A549 (cell line): ENCODE data around the gene AP2A2. TPM values are rescaled to one million over a fixed set of nuclear protein-coding genes. Genes with fewer than 3 reads are reported as not detected.

Experiments used
- ATAC-seq, 2 experiments: fragments of 200-7000 bp in 1 of 2; fragments of >200 bp in 1 of 2; cut with Nextera tagmentation in 1 of 2; cut with Tn5 transposase in 1 of 2; 3 replicates each; pipeline versions ENCODE4 v1.8.0 to v1.9.1; 2018 to 2020; ENCODE audit warnings: mild to moderate bottlenecking in 1 of 2, moderate library complexity in 1 of 2
- CTCF ChIA-PET: fragments of 300-600 bp; sonication (Branson Sonifier 250); formaldehyde crosslinking; extraction: SDS; loops from one replicate; lab custom pipeline; 2021; ENCODE audit warnings: antibody characterized with exemption, inconsistent platforms; lab: Yijun Ruan, JAX
- POLR2A ChIA-PET: fragments of 350-600 bp; formaldehyde crosslinking; extraction: SDS; loops from one replicate; lab custom pipeline; 2021; ENCODE audit warnings: antibody characterized with exemption, inconsistent platforms; lab: Yijun Ruan, JAX
- DNase-seq, 2 experiments: peaks; one replicate each; pipeline versions ENCODE4 v3.0.0 to v3.0.0-alpha.2; 2011 to 2016; ENCODE audit warnings: low read depth in 1 of 2, low spot score in 1 of 2
- FAIRE-seq: peaks from 2 replicates; lab custom pipeline; 2011; peaks lifted over from hg19 to GRCh38; lab: Jason Lieb, UNC
- H3K27ac ChIP-seq, 2 experiments: fragments of >200 bp; sonication (Bioruptor Twin); formaldehyde crosslinking; 3 replicates each; pipeline ENCODE4 v1.5.1; 2016 to 2017
- H3K4me1 ChIP-seq: fragments of >200 bp; sonication (Bioruptor Twin); formaldehyde crosslinking; 3 replicates; pipeline ENCODE4 v1.6.1; 2016
- H3K4me2 ChIP-seq: fragments of >200 bp; sonication (Bioruptor Twin); formaldehyde crosslinking; 3 replicates; pipeline ENCODE4 v1.6.1; 2016
- H3K4me3 ChIP-seq: fragments of >200 bp; sonication (Bioruptor Twin); formaldehyde crosslinking; 3 replicates; pipeline ENCODE4 v1.5.1; 2016
- H3K9me3 ChIP-seq: fragments of >200 bp; sonication (Bioruptor Twin); formaldehyde crosslinking; 3 replicates; pipeline ENCODE4 v1.6.1; 2016
- BHLHE40 ChIP-seq: IDR thresholded peaks from 2 replicates; pipeline ENCODE4 v1.6.1; 2012; ENCODE audit warnings: low read depth, low read length, inconsistent platforms
- CHD2 ChIP-seq: fragments of 150-350 bp; IDR thresholded peaks from 2 replicates; pipeline ENCODE4 v1.6.1; 2014; ENCODE audit warnings: low read length; ENCODE audit not compliant: partially characterized antibody
- E2F6 ChIP-seq: IDR thresholded peaks from 2 replicates; pipeline ENCODE4 v1.6.1; 2012; ENCODE audit warnings: low read depth, borderline replicate concordance
- EHMT2 ChIP-seq: fragments of 200-600 bp; sonication (generic); IDR thresholded peaks from 2 replicates; pipeline ENCODE4 v1.6.1; 2016; ENCODE audit warnings: antibody characterized with exemption, low read depth, mild to moderate bottlenecking, moderate library complexity
- ELK1 ChIP-seq: fragments of 150-350 bp; IDR thresholded peaks from 2 replicates; pipeline ENCODE4 v1.6.1; 2014; ENCODE audit warnings: low read depth, mild to moderate bottlenecking, low read length
- EP300 ChIP-seq, 2 experiments: fragments of >200 bp; sonication (Bioruptor Twin); formaldehyde crosslinking; IDR thresholded peaks; 2 replicates in 1 of 2; 3 replicates in 1 of 2; pipeline ENCODE4 v1.6.1; 2016 to 2017
- ESRRA ChIP-seq: fragments of 150-350 bp; IDR thresholded peaks from 2 replicates; pipeline ENCODE4 v1.6.1; 2014; ENCODE audit warnings: mild to moderate bottlenecking, low read length, borderline replicate concordance
- FOSL2 ChIP-seq, 2 experiments: fragments of 450-650 bp in 1 of 2; fragments of >200 bp in 1 of 2; sonication (Bioruptor Twin) in 1 of 2; formaldehyde crosslinking; IDR thresholded peaks; 2 replicates each; pipeline versions ENCODE4 v1.5.0 to v1.6.1; 2016 to 2020; ENCODE audit warnings: mild to moderate bottlenecking in 1 of 2, moderate library complexity in 1 of 2
- FOXS1 ChIP-seq: fragments of 250-450 bp; sonication (Bioruptor Pico); IDR thresholded peaks from 2 replicates; pipeline ENCODE4 v1.5.0; 2020; ENCODE audit warnings: mild to moderate bottlenecking, moderate library complexity
- HDAC2 ChIP-seq: fragments of 200-600 bp; sonication (generic); IDR thresholded peaks from 2 replicates; pipeline ENCODE4 v1.6.1; 2016
- HOXA7 ChIP-seq: fragments of 250-450 bp; sonication (Bioruptor Pico); IDR thresholded peaks from 2 replicates; pipeline ENCODE4 v1.5.0; 2020; ENCODE audit warnings: mild to moderate bottlenecking, moderate library complexity
- JUN ChIP-seq, 2 experiments: fragments of >200 bp; sonication (Bioruptor Twin); formaldehyde crosslinking; IDR thresholded peaks; 2 replicates in 1 of 2; 3 replicates in 1 of 2; pipeline ENCODE4 v1.6.1; 2016 to 2017
- KDM1A ChIP-seq: fragments of 200-600 bp; sonication (generic); IDR thresholded peaks from 2 replicates; pipeline ENCODE4 v1.6.1; 2016; ENCODE audit warnings: low read depth, mild to moderate bottlenecking
- MAFK ChIP-seq: fragments of 450-650 bp; IDR thresholded peaks from 2 replicates; pipeline ENCODE4 v1.6.1; 2014; ENCODE audit not compliant: partially characterized antibody
- NPAS2 ChIP-seq: fragments of 250-450 bp; sonication (Bioruptor Pico); IDR thresholded peaks from 2 replicates; pipeline ENCODE4 v1.8.0; 2022; ENCODE audit warnings: mild to moderate bottlenecking, moderate library complexity, borderline replicate concordance
- POLR2A ChIP-seq: IDR thresholded peaks from 2 replicates; pipeline ENCODE4 v1.6.1; 2012; ENCODE audit warnings: mild to moderate bottlenecking, low read length
- RARB ChIP-seq: fragments of 250-450 bp; sonication (Bioruptor Pico); IDR thresholded peaks from 2 replicates; pipeline ENCODE4 v1.8.0; 2021; ENCODE audit warnings: mild to moderate bottlenecking, moderate library complexity
- RCOR1 ChIP-seq: fragments of 150-350 bp; IDR thresholded peaks from 2 replicates; pipeline ENCODE4 v1.6.1; 2014; ENCODE audit warnings: antibody characterized with exemption, low read length, low read depth
- TFCP2L1 ChIP-seq: fragments of 250-450 bp; sonication (Bioruptor Pico); IDR thresholded peaks from 2 replicates; pipeline ENCODE4 v1.5.0; 2021; ENCODE audit warnings: mild to moderate bottlenecking
- ZSCAN20 ChIP-seq: fragments of 250-450 bp; sonication (Bioruptor Pico); IDR thresholded peaks from 2 replicates; pipeline ENCODE4 v1.8.0; 2022; ENCODE audit warnings: mild to moderate bottlenecking, moderate library complexity
- WGBS: methylation state at CpG from one replicate; pipeline ENCODE4 v1.1.6; 2017; ENCODE audit errors: missing lambda C conversion rate; 5-methylcytosine and 5-hydroxymethylcytosine counted together
- polyA plus RNA-seq, 4 experiments: library from polyadenylated mRNA; depleted of rRNA in 3 of 4; stranded (reverse); fragments of >200 nt; fragmentation: RNase III in 1 of 4; extraction: RNeasy Plus Mini Kit Qiagen cat#74134 plus additional on column Dnase treatment in 1 of 4; gene quantifications; 2 replicates in 3 of 4; 3 replicates in 1 of 4; pipeline ENCODE4 v1.2.3, GENCODE V29; 2011 to 2017
- TF ChIP-seq, protein P1 (sequence below): fragments of 450-650 bp; IDR thresholded peaks from 2 replicates; pipeline ENCODE4 v1.6.1; 2014; ENCODE audit warnings: antibody characterized with exemption
- TF ChIP-seq, protein P2 (sequence below): fragments of 250-450 bp; sonication (Bioruptor Pico); IDR thresholded peaks from 2 replicates; pipeline ENCODE4 v1.5.0; 2021; ENCODE audit warnings: mild to moderate bottlenecking, moderate library complexity, borderline replicate concordance
- TF ChIP-seq, protein P3 (sequence below): IDR thresholded peaks from 2 replicates; pipeline ENCODE4 v1.6.1; 2012

Gene AP2A2
- polyA plus RNA-seq, 2 of the 4 experiments (the other 2 are of a cell fraction): 39.4 to 60.4 TPM

DNA sequence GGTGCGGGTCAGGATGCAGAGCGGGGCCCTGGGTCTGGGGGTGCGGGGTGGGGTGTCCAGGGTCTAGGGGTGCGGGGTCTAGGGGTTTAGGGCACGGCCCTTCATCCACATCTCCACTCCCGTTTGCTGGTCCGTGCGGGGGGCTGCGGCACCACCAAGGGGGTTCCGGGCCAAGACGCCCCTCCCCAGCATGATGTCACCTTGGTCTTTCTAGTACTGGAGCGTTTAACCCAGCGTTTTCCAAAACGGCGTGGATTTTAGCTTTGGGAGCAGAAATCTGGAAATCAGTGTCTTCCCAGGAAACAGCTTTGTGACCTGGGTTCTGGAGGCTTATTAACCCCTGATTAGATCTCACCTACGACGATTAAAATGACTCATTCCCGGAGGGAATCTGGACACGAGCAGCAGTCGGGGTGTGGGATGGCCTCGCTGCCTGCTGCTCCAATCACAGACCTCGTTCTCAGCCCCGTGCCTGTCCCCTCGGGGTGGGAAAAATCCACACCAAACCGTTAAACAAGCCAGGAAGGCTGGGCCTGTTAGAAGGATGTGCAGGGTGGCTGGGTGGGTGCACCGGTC lies 759 bp downstream of the AP2A2 start:
- 4% methylated on average over 19 of the region's 26 CpGs for WGBS
- ChIA-PET CTCF (interaction anchor here (0.7 to 1.7 kb wide), 5 partner anchors 15 to 51 kb away, joined by 3 to 7 read pairs (median 3); no protein-coding TSS in a partner anchor), POLR2A (interaction anchor here (0.7 to 1.0 kb wide), 2 partner anchors 15 to 26 kb away, joined by 3 read pairs; no protein-coding TSS in a partner anchor)
- no peaks in the 10 kb centered on the region for H3K9me3 ChIP-seq
- H3K27ac ChIP-seq: peak overlapping the region; percentile 98 to 99
- peaks cover 13% of the 10 kb centered on the region for H3K4me1 ChIP-seq
- ATAC-seq (peak; percentile 41 to 73; a peak in 5 of 6 replicates), FAIRE-seq (no peak), DNase-seq (peak; percentile 43 to 90)
- peak overlapping the region; percentile 83 for H3K4me2 ChIP-seq
- peak overlapping the region; percentile 96 for H3K4me3 ChIP-seq
- TF ChIP-seq BHLHE40 (no peak), RARB (CRISPR knock-in tag) (no peak), FOSL2 (IDR thresholded peaks at IDR 0.05) (0 out of 2 replicates have a peak, but pooled peaks have one; percentile 9), FOSL2 (CRISPR knock-in tag; IDR thresholded peaks at IDR 0.05) (peak; percentile 66), TFCP2L1 (CRISPR knock-in tag) (no peak), ESRRA (no peak), NPAS2 (CRISPR knock-in tag) (no peak), KDM1A (no peak), ZSCAN20 (no peak), RCOR1 (no peak), CHD2 (no peak)
- TF ChIP-seq, protein P1, sequence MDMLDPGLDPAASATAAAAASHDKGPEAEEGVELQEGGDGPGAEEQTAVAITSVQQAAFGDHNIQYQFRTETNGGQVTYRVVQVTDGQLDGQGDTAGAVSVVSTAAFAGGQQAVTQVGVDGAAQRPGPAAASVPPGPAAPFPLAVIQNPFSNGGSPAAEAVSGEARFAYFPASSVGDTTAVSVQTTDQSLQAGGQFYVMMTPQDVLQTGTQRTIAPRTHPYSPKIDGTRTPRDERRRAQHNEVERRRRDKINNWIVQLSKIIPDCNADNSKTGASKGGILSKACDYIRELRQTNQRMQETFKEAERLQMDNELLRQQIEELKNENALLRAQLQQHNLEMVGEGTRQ: peak; percentile 33; the same call in 1 of the 2 replicates
- TF ChIP-seq, protein P2, sequence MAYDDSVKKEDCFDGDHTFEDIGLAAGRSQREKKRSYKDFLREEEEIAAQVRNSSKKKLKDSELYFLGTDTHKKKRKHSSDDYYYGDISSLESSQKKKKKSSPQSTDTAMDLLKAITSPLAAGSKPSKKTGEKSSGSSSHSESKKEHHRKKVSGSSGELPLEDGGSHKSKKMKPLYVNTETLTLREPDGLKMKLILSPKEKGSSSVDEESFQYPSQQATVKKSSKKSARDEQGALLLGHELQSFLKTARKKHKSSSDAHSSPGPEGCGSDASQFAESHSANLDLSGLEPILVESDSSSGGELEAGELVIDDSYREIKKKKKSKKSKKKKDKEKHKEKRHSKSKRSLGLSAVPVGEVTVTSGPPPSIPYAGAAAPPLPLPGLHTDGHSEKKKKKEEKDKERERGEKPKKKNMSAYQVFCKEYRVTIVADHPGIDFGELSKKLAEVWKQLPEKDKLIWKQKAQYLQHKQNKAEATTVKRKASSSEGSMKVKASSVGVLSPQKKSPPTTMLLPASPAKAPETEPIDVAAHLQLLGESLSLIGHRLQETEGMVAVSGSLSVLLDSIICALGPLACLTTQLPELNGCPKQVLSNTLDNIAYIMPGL (CRISPR knock-in tag): no peak

- ChIA-PET CTCF (interaction anchor here (0.6 to 3.6 kb wide), 3 partner anchors 103 to 239 kb away, joined by 3 to 19 read pairs (median 4); no protein-coding TSS in a partner anchor), POLR2A (no interaction called here)
- 85% methylated on average over 7 of the region's 7 CpGs for WGBS
- DNase-seq (no peak), ATAC-seq (no peak), FAIRE-seq (peak; percentile 56)
- H3K4me3 ChIP-seq: no peak overlapping the region
- H3K4me1 ChIP-seq: peaks cover 18% of the 10 kb centered on the region
- no peaks in the 10 kb centered on the region for H3K9me3 ChIP-seq
- H3K4me2 ChIP-seq: no peak overlapping the region
- H3K27ac ChIP-seq: no peak overlapping the region
- TF ChIP-seq E2F6 (no peak), ESRRA (no peak), POLR2A (no peak), FOXS1 (CRISPR knock-in tag) (no peak), EP300 (IDR thresholded peaks at IDR 0.05) (no peak), MAFK (no peak), CHD2 (no peak), RCOR1 (no peak), JUN (IDR thresholded peaks at IDR 0.05) (no peak), EHMT2 (no peak), ZSCAN20 (no peak), HOXA7 (CRISPR knock-in tag) (no peak), HDAC2 (no peak), ELK1 (no peak)
- TF ChIP-seq, protein P3, sequence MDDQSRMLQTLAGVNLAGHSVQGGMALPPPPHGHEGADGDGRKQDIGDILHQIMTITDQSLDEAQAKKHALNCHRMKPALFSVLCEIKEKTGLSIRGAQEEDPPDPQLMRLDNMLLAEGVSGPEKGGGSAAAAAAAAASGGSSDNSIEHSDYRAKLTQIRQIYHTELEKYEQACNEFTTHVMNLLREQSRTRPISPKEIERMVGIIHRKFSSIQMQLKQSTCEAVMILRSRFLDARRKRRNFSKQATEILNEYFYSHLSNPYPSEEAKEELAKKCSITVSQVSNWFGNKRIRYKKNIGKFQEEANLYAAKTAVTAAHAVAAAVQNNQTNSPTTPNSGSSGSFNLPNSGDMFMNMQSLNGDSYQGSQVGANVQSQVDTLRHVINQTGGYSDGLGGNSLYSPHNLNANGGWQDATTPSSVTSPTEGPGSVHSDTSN: no peak
Observed at GRCh38 chr11:927871-928270, 2.2 kb downstream of the AP2A2 start.
